LoVo (cell line): Measurements from ENCODE around the gene NR2F2.

Source experiments
- DNase-seq: peaks from one replicate; pipeline ENCODE4 v3.0.0-alpha.2; 2016; ENCODE audit warnings: low spot score

The NR2F2 gene

GRCh38 chr15:96353930-96354730 is 23.6 kb downstream of the NR2F2 start:
- no peak for DNase-seq

- DNase-seq = peak; percentile 64
Observed at GRCh38 chr15:96354731-96355567, 24.4 kb downstream of the NR2F2 start.

- DNase-seq = no peak
Observed at GRCh38 chr15:96355568-96356187, 25.2 kb downstream of the NR2F2 start.

GRCh38 chr15:96356494-96357455 is 26.3 kb downstream of the NR2F2 start:
- DNase-seq = peak; percentile 90

- DNase-seq = no peak
Observed at GRCh38 chr15:96358001-96358801, 27.7 kb downstream of the NR2F2 start.

GRCh38 chr15:96358821-96359615 is 28.5 kb downstream of the NR2F2 start:
- DNase-seq = no peak

- DNase-seq = no peak
Observed at GRCh38 chr15:96359616-96360521, 29.4 kb downstream of the NR2F2 start.

GRCh38 chr15:96360581-96361308 is 30.2 kb downstream of the NR2F2 start:
- no peak for DNase-seq

- no peak for DNase-seq
Observed at GRCh38 chr15:96361309-96362010, 31.0 kb downstream of the NR2F2 start.

GRCh38 chr15:96362011-96362754 is 31.7 kb downstream of the NR2F2 start:
- DNase-seq = no peak

GRCh38 chr15:96362755-96363651 is 32.5 kb downstream of the NR2F2 start:
- no peak for DNase-seq

GRCh38 chr15:96363707-96364106 is 33.2 kb downstream of the NR2F2 start:
- DNase-seq = no peak

GRCh38 chr15:96365781-96366525 is 35.5 kb downstream of the NR2F2 start:
- no peak for DNase-seq

- no peak for DNase-seq
Observed at GRCh38 chr15:96366526-96366877, 36.0 kb downstream of the NR2F2 start.
